HG03439 (cell line): ENCODE results near the gene EMX2.

Experiments used
- ATAC-seq: cut with Tn5 transposase; IDR thresholded peaks from one replicate; pipeline ENCODE4 v1.9.1; 2021; ENCODE audit warnings: mild to moderate bottlenecking, moderate library complexity; ENCODE audit not compliant: unreplicated experiment

The EMX2 gene

GRCh38 chr10:117531371-117532002 lies 11.1 kb upstream of the EMX2 start:
- no peak for ATAC-seq

DNA sequence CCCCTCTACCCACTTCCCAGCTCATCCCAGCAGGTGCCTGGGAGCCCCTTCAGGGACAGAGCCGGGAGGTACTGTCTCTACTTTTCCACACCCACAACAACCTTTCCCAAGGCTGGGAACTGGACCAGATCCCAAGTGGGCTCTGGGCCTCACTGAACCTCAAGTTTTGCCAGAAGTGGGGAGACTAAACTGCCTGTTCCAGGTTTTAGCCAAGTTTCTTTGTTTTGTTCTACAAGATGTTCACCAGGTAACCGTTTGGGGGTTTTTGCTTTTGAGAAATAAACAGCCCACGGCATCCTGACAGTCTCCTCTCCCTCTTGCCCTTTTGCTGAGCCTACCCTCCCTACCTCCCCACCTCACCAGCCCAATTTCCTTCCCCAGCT lies 10.6 kb upstream of the EMX2 start:
- no peak for ATAC-seq

DNA sequence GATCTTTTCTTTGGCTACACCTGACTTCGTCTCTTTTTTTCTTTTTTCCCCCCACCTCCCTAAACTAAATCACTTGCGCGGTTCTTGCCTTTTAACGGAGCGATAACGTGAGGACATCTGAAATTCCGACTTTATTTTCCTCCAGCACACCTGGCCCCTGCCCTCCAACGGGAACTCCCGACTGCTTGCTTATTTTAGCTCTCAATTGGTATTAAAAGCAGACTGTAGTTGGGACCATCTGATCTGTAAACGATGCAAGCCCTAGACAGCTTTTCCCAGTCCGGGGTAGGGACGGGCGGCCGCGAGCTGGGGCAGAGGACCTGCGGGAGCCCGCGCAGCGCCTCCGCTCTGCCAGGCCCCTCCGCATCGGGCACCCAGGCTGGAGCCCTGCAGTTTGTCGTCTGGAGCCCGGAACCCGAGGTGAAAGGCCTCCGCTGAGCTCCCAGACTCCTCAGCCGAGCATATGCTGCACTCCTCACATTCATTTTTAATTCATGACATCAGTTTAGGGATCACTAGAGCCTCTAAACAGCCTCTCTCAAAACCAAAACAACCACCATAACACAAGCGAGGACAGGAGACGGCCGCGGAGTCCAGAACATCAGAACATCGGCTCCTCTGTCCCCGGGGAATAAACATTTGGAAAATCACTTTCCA lies 10.0 kb upstream of the EMX2 start:
- ATAC-seq = no peak

- no peak for ATAC-seq
Measured at GRCh38 chr10:117533507-117534281, 8.9 kb upstream of the EMX2 start.

GRCh38 chr10:117534321-117535297 lies 7.9 kb upstream of the EMX2 start:
- ATAC-seq = no peak

DNA sequence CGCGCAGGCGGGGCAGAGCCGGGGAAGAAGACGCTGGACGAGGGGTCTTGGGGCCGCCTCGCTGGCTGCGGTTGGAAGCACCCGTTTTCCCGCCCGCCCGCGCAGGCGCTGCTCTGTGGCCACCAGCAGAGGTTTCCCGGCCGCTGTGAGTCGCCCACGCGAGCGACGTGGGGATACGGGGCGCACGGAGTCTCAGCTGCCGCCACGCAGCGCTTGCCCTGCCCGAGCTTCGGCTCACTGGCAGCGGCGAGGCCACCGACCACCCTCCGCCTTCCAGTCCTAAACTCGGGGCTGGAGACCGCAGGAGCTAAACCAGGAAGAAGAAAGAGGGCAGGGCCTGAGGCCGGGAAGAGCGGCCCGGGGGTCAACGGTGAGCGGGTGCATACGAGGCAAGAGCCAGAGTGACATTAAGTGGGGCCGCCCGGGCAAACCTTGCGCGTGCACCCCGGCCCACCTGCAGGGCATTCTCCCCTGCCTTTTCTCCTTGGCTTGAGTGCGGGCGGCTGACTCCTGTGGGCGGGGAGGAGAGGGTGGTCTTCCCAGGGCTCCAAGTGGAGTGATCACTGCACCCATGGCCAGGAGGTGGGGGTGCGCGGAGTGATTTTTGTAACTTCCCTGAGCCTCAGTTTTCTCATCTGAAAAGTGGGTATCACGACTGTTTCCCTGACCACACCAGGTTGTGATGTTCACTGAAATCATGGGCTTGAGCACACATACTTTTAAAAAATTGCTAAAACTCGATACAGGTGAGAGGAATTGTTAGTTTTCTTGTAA lies 7.1 kb upstream of the EMX2 start:
- ATAC-seq = no peak

- ATAC-seq = no peak
Measured at GRCh38 chr10:117536072-117536865, 6.3 kb upstream of the EMX2 start.

GRCh38 chr10:117536866-117537435 lies 5.6 kb upstream of the EMX2 start:
- no peak for ATAC-seq

DNA sequence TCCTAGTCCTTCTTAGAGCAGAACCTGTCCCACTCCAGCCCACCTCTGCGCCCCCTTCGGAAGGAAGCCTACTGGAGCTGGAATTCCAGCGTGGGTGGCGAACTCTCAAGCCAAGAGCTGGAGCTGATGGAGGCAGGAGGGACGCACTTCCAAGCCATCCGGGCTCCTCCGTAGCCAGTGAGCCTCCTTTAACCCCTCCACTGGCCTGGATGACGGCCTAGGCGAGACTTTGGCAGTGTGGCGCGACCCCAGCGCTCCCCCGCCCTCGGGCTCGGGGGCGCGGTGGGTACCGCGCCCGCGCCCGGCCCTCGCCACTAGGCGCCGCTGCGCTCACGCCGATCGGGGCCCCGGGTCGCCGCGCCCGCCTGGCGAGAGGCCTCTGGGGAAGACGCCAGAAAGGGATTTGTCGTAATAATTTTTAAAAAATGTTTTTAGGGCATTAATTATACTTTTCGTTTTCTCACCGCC lies 5.1 kb upstream of the EMX2 start:
- no peak for ATAC-seq

DNA sequence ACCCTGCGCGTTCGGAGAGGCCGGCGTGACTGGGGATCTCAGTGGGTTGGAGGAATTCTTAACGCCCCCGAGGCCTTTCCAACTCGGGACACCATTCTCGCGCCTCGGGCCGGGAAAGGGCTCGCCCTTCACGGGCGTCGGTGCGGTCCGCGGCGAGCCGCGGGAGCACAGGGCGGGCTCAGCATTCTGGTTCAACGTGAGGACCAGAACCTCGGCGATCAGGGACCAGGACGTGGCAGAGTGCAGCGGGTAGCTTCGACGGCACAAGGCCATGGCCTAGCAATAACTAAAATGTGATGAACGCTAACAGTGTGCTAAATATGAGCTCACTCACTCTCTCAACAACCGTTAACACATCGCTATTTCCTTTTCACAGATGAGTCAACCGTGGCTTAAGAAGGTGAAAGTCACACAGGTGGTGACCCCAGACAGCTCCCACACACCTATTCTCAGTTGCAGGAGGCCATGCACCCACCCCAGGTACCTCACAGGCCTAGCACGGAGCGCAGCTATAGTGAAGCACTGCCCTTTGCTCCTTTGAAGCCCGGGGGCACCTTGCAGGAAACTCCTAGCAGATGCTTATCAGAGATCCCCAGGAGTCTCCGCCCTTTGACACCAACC lies 4.5 kb upstream of the EMX2 start:
- ATAC-seq = no peak

DNA sequence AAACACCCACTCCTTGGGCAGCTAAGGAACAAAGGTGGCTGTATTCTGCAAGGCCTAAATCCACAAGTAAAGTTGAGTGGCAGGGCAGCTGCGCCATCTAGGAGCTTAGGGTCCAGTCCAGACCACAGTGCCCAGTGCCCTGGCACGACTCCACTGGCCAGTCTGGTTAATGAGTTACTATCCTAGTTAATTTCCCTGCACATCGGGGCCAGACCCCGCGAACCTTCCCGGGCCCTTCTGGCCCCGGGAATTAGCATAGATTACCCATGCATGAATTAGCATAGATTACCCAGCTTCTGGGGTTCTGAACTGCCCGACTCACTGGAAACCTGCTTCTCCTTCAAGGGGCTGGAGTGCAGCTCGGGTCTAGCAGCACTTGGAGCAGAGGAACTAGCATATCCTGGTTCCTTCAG lies 3.2 kb upstream of the EMX2 start:
- ATAC-seq = no peak

DNA sequence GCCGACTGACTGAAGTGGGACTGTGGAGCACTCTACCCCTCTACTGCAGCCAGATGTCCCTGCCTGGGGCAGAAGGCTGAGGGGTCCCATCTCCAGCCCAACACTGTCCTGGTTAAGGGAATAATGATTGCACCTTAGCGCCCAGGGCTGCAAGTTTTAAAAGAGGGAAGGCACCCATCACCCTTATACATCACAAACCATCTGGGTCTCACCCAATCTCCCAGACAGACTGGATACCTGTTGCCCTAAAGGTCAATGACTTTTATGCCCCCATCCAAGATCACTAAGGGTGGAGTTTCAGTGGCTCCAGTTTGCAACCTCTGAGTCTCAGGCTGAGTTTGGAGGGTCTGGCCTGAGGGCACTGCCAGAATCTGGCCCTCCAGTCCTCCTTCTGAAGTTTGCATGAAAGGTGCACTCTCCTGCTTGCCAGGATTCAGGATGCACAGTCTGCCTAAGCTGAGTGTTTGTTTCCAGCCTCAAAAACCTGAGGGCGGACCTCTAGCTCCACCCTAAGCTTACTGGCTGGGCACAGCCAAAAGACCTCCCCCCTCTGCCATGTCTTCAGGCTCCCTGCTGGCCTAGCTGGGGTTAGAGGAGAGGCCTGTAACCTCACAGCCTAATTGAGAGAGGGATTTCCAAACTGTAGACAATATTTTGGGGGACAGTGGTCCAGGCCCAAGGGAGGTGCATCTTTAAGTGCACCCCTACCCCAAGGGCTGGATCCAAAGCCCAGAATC lies 2.5 kb upstream of the EMX2 start:
- ATAC-seq = no peak

- no peak for ATAC-seq
Measured at GRCh38 chr10:117540640-117541404, 1.7 kb upstream of the EMX2 start.

DNA sequence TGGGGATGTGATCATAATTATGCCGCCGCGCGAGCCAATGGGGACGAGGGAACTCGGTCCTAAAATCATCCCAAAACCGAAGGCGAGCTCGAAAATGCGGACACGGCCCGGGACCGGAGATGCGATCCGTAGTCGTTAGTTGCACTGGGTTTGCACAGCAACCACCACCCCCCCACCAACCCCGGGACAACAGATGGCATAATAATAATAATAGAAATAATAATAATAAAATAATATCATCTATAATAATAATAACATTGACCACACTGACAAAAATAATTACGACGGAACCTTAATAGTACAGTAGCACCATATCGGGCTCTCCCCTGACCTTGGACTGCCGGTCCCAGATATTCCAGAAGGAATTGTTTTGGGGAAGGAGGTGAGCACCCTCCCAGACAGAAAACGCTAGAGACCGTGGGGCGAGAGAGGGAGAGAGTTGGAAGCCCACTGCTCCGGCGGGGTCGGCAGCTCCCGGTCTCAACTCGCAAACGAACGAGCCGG lies 1.1 kb upstream of the EMX2 start:
- ATAC-seq = no peak

GRCh38 chr10:117541909-117542705 lies 439 bp upstream of the EMX2 start:
- ATAC-seq = no peak
